ENCODE results near the gene TRAF3.
"Not testable (repeated sequence)": the region's sequence is repeated elsewhere in the genome, so short reads cannot be mapped to it uniquely, and the experiment has no call there.

The TRAF3 gene

GRCh38 chr14:102862154-102862773 is 85.0 kb downstream of the TRAF3 start:
- Histone ChIP-seq H3K36me3 (ENCODE audit: control insufficient read depth, insufficient read depth, low read length, severe bottlenecking) (peaks cover 3% of the 10 kb centered on the region), H3K27me3 (replicated peaks; ENCODE audit: control insufficient read depth, insufficient read depth, low read length) (no peaks in the 10 kb centered on the region), H3K4me1 (ENCODE audit: control insufficient read depth, insufficient read depth, low read length) (no peaks in the 10 kb centered on the region), H3K9me3 (ENCODE audit: control insufficient read depth, low read length) (no peaks in the 10 kb centered on the region), H3K9ac (ENCODE audit: low read length) (no peak overlapping the region), H3K4me3 (ENCODE audit: low read length) (no peak overlapping the region)
- DNase-seq (ENCODE audit: low read depth), result no peak

GRCh38 chr14:102863381-102863780 is 86.1 kb downstream of the TRAF3 start:
- Histone ChIP-seq H3K4me3 (ENCODE audit: low read length) (no peak overlapping the region), H3K9ac (ENCODE audit: low read length) (no peak overlapping the region), H3K36me3 (ENCODE audit: control insufficient read depth, insufficient read depth, low read length, severe bottlenecking) (peaks cover 3% of the 10 kb centered on the region), H3K4me1 (ENCODE audit: control insufficient read depth, insufficient read depth, low read length) (no peaks in the 10 kb centered on the region), H3K9me3 (ENCODE audit: control insufficient read depth, low read length) (no peaks in the 10 kb centered on the region), H3K27me3 (replicated peaks; ENCODE audit: control insufficient read depth, insufficient read depth, low read length) (no peaks in the 10 kb centered on the region)
- no peak for DNase-seq (ENCODE audit: low read depth)

GRCh38 chr14:102865916-102866315 is 88.7 kb downstream of the TRAF3 start:
- not testable (repeated sequence) for H3K4me3 ChIP-seq (ENCODE audit: low read length); H3K4me1 ChIP-seq (ENCODE audit: control insufficient read depth, insufficient read depth, low read length); H3K27me3 ChIP-seq (replicated peaks; ENCODE audit: control insufficient read depth, insufficient read depth, low read length); H3K9me3 ChIP-seq (ENCODE audit: control insufficient read depth, low read length); H3K9ac ChIP-seq (ENCODE audit: low read length); H3K36me3 ChIP-seq (ENCODE audit: control insufficient read depth, insufficient read depth, low read length, severe bottlenecking); DNase-seq (ENCODE audit: low read depth)

- Histone ChIP-seq H3K4me3 (ENCODE audit: low read length) (no peak overlapping the region), H3K4me1 (ENCODE audit: control insufficient read depth, insufficient read depth, low read length) (no peaks in the 10 kb centered on the region), H3K9ac (ENCODE audit: low read length) (no peak overlapping the region), H3K27me3 (replicated peaks; ENCODE audit: control insufficient read depth, insufficient read depth, low read length) (no peaks in the 10 kb centered on the region), H3K36me3 (ENCODE audit: control insufficient read depth, insufficient read depth, low read length, severe bottlenecking) (peaks cover 19% of the 10 kb centered on the region), H3K9me3 (ENCODE audit: control insufficient read depth, low read length) (no peaks in the 10 kb centered on the region)
- DNase-seq (ENCODE audit: low read depth), result no peak
These were observed 89.9 kb downstream of the TRAF3 start for GRCh38 chr14:102866982-102867761.

GRCh38 chr14:102867826-102868580 is 90.8 kb downstream of the TRAF3 start:
- Histone ChIP-seq H3K4me1 (ENCODE audit: control insufficient read depth, insufficient read depth, low read length) (no peaks in the 10 kb centered on the region), H3K36me3 (ENCODE audit: control insufficient read depth, insufficient read depth, low read length, severe bottlenecking) (peaks cover 24% of the 10 kb centered on the region), H3K27me3 (replicated peaks; ENCODE audit: control insufficient read depth, insufficient read depth, low read length) (no peaks in the 10 kb centered on the region), H3K9ac (ENCODE audit: low read length) (no peak overlapping the region), H3K9me3 (ENCODE audit: control insufficient read depth, low read length) (no peaks in the 10 kb centered on the region), H3K4me3 (ENCODE audit: low read length) (no peak overlapping the region)
- DNase-seq (ENCODE audit: low read depth), result no peak

GRCh38 chr14:102868956-102869547 is 91.8 kb downstream of the TRAF3 start:
- H3K36me3 ChIP-seq (ENCODE audit: control insufficient read depth, insufficient read depth, low read length, severe bottlenecking), result peaks cover 31% of the 10 kb centered on the region
- H3K9me3 ChIP-seq (ENCODE audit: control insufficient read depth, low read length), result no peaks in the 10 kb centered on the region
- H3K4me1 ChIP-seq (ENCODE audit: control insufficient read depth, insufficient read depth, low read length), result no peaks in the 10 kb centered on the region
- H3K9ac ChIP-seq (ENCODE audit: low read length), result no peak overlapping the region
- no peaks in the 10 kb centered on the region for H3K27me3 ChIP-seq (replicated peaks; ENCODE audit: control insufficient read depth, insufficient read depth, low read length)
- H3K4me3 ChIP-seq (ENCODE audit: low read length), result no peak overlapping the region
- no peak for DNase-seq (ENCODE audit: low read depth)

- Histone ChIP-seq H3K9ac (ENCODE audit: low read length) (no peak overlapping the region), H3K9me3 (ENCODE audit: control insufficient read depth, low read length) (no peaks in the 10 kb centered on the region), H3K27me3 (replicated peaks; ENCODE audit: control insufficient read depth, insufficient read depth, low read length) (no peaks in the 10 kb centered on the region), H3K4me1 (ENCODE audit: control insufficient read depth, insufficient read depth, low read length) (no peaks in the 10 kb centered on the region), H3K36me3 (ENCODE audit: control insufficient read depth, insufficient read depth, low read length, severe bottlenecking) (peaks cover 35% of the 10 kb centered on the region), H3K4me3 (ENCODE audit: low read length) (no peak overlapping the region)
- no peak for DNase-seq (ENCODE audit: low read depth)
These were observed 93.0 kb downstream of the TRAF3 start for GRCh38 chr14:102870246-102870645.

GRCh38 chr14:102870994-102871831 is 94.0 kb downstream of the TRAF3 start:
- H3K27me3 ChIP-seq (replicated peaks; ENCODE audit: control insufficient read depth, insufficient read depth, low read length), result no peaks in the 10 kb centered on the region
- DNase-seq (ENCODE audit: low read depth), result no peak
- H3K9ac ChIP-seq (ENCODE audit: low read length), result no peak overlapping the region
- H3K36me3 ChIP-seq (ENCODE audit: control insufficient read depth, insufficient read depth, low read length, severe bottlenecking), result peaks cover 42% of the 10 kb centered on the region
- no peaks in the 10 kb centered on the region for H3K9me3 ChIP-seq (ENCODE audit: control insufficient read depth, low read length)
- H3K4me3 ChIP-seq (ENCODE audit: low read length), result no peak overlapping the region
- H3K4me1 ChIP-seq (ENCODE audit: control insufficient read depth, insufficient read depth, low read length), result no peaks in the 10 kb centered on the region

GRCh38 chr14:102872020-102872419 is 94.8 kb downstream of the TRAF3 start:
- H3K4me1 ChIP-seq (ENCODE audit: control insufficient read depth, insufficient read depth, low read length), result no peaks in the 10 kb centered on the region
- H3K4me3 ChIP-seq (ENCODE audit: low read length), result no peak overlapping the region
- no peaks in the 10 kb centered on the region for H3K9me3 ChIP-seq (ENCODE audit: control insufficient read depth, low read length)
- H3K27me3 ChIP-seq (replicated peaks; ENCODE audit: control insufficient read depth, insufficient read depth, low read length), result no peaks in the 10 kb centered on the region
- H3K9ac ChIP-seq (ENCODE audit: low read length), result no peak overlapping the region
- no peak for DNase-seq (ENCODE audit: low read depth)
- peaks cover 49% of the 10 kb centered on the region for H3K36me3 ChIP-seq (ENCODE audit: control insufficient read depth, insufficient read depth, low read length, severe bottlenecking)

GRCh38 chr14:102873131-102873530 is 95.9 kb downstream of the TRAF3 start:
- no peaks in the 10 kb centered on the region for H3K27me3 ChIP-seq (replicated peaks; ENCODE audit: control insufficient read depth, insufficient read depth, low read length)
- no peak for DNase-seq (ENCODE audit: low read depth)
- no peaks in the 10 kb centered on the region for H3K9me3 ChIP-seq (ENCODE audit: control insufficient read depth, low read length)
- peaks cover 60% of the 10 kb centered on the region for H3K36me3 ChIP-seq (ENCODE audit: control insufficient read depth, insufficient read depth, low read length, severe bottlenecking)
- H3K4me3 ChIP-seq (ENCODE audit: low read length), result no peak overlapping the region
- H3K4me1 ChIP-seq (ENCODE audit: control insufficient read depth, insufficient read depth, low read length), result peaks cover 4% of the 10 kb centered on the region
- no peak overlapping the region for H3K9ac ChIP-seq (ENCODE audit: low read length)
